HL-60/S4 (cell line): ENCODE results near the gene GNG11.

ENCODE experiments used
- in situ Hi-C: fragments of 300-500 bp; cut with MboI; formaldehyde crosslinking; loops from 2 replicates; pipeline ENCODE4 v1.14.3; 2022; ENCODE audit warnings: low sequenced_read_pairs

Gene GNG11

GRCh38 chr7:93921607-93922566 is at the start of gene GNG11:
GNG11 (plus strand) TSS chr7:93921735; CDS start chr7:93922138, 403 bp downstream.
- in situ Hi-C loops, result loop anchor here (25.0 kb wide), 1 partner anchor 165 kb away; no protein-coding TSS in a partner anchor

GRCh38 chr7:93873998-93874574 is 47.4 kb upstream of the GNG11 start:
- in situ Hi-C loops, result no loop called here

GRCh38 chr7:93877742-93878141 is 43.8 kb upstream of the GNG11 start:
- in situ Hi-C loops, result no loop called here

- in situ Hi-C loops, result no loop called here
These were observed 42.2 kb upstream of the GNG11 start for GRCh38 chr7:93879356-93879755.

- in situ Hi-C loops, result no loop called here
These were observed 39.1 kb upstream of the GNG11 start for GRCh38 chr7:93882468-93882867.

GRCh38 chr7:93883078-93883916 is 38.2 kb upstream of the GNG11 start:
- in situ Hi-C loops, result no loop called here

- in situ Hi-C loops, result no loop called here
These were observed 37.6 kb upstream of the GNG11 start for GRCh38 chr7:93883917-93884345.

GRCh38 chr7:93884541-93884940 is 37.0 kb upstream of the GNG11 start:
- in situ Hi-C loops, result no loop called here

GRCh38 chr7:93889261-93889660 is 32.3 kb upstream of the GNG11 start:
- in situ Hi-C loops, result no loop called here

GRCh38 chr7:93890041-93890463 is 31.5 kb upstream of the GNG11 start:
- in situ Hi-C loops, result no loop called here

GRCh38 chr7:93890464-93891068 is 31.0 kb upstream of the GNG11 start, which contains the start of gene TFPI2:
TFPI2 (minus strand) TSS chr7:93890753; CDS start chr7:93890678, 75 bp downstream.
- in situ Hi-C loops, result no loop called here

GRCh38 chr7:93894426-93894825 is 27.1 kb upstream of the GNG11 start:
- in situ Hi-C loops, result no loop called here

- in situ Hi-C loops, result no loop called here
These were observed 26.4 kb upstream of the GNG11 start for GRCh38 chr7:93894966-93895640.

GRCh38 chr7:93895859-93896600 is 25.5 kb upstream of the GNG11 start:
- in situ Hi-C loops, result no loop called here

- in situ Hi-C loops, result no loop called here
These were observed 23.9 kb upstream of the GNG11 start for GRCh38 chr7:93897680-93898079.

GRCh38 chr7:93902777-93903423 is 18.6 kb upstream of the GNG11 start:
- in situ Hi-C loops, result loop anchor here (25.0 kb wide), 1 partner anchor 184 kb away; no protein-coding TSS in a partner anchor

GRCh38 chr7:93906267-93906666 is 15.3 kb upstream of the GNG11 start, which contains the start of gene GNGT1:
GNGT1 (plus strand) TSS chr7:93906567; CDS start chr7:93906747, 180 bp downstream.
- in situ Hi-C loops, result loop anchor here (25.0 kb wide), 1 partner anchor 181 kb away; no protein-coding TSS in a partner anchor
